Mesenchymal stem cell (in vitro differentiated cells and primary cell): Measurements from ENCODE around the gene B3GALT6.

Source experiments
- DNase-seq: peaks from one replicate; pipeline ENCODE4 v3.0.0-alpha.2; 2013
- H2AFZ ChIP-seq: one replicate; pipeline ENCODE4 v1.6.1; 2013; ENCODE audit warnings: low read depth, mild to moderate bottlenecking, control low read depth, inconsistent platforms, low read length, moderate library complexity
- H2AK5ac ChIP-seq: 2 replicates; pipeline ENCODE4 v1.6.1; 2013; ENCODE audit warnings: low read length, moderate library complexity, mild to moderate bottlenecking, inconsistent platforms; ENCODE audit not compliant: severe bottlenecking
- H2BK120ac ChIP-seq: one replicate; pipeline ENCODE4 v1.6.1; 2013; ENCODE audit warnings: low read depth, mild to moderate bottlenecking, inconsistent platforms, low read length, moderate library complexity
- H2BK12ac ChIP-seq, 2 experiments: one replicate each; pipeline ENCODE4 v1.6.1; 2013; ENCODE audit warnings: inconsistent platforms in 2 of 2, low read length in 2 of 2, mild to moderate bottlenecking in 2 of 2, moderate library complexity in 2 of 2, control low read depth in 1 of 2
- H2BK15ac ChIP-seq: one replicate; pipeline ENCODE4 v1.6.1; 2013; ENCODE audit warnings: mild to moderate bottlenecking, low read depth, inconsistent platforms; ENCODE audit not compliant: poor library complexity, severe bottlenecking
- H2BK5ac ChIP-seq: 2 replicates; pipeline ENCODE4 v1.6.1; 2013; ENCODE audit warnings: low read depth, mild to moderate bottlenecking, low read length, control low read depth, inconsistent platforms; ENCODE audit not compliant: poor library complexity, severe bottlenecking
- H3K14ac ChIP-seq, 2 experiments: one replicate each; pipeline ENCODE4 v1.6.1; 2013; ENCODE audit warnings: inconsistent platforms in 2 of 2, low read length in 2 of 2, control low read depth in 1 of 2, mild to moderate bottlenecking in 1 of 2, moderate library complexity in 1 of 2
- H3K18ac ChIP-seq, 2 experiments: one replicate each; pipeline ENCODE4 v1.6.1; 2013; ENCODE audit warnings: inconsistent platforms in 2 of 2, low read length in 2 of 2, control low read depth in 1 of 2, low read depth in 1 of 2, mild to moderate bottlenecking in 1 of 2
- H3K23ac ChIP-seq, 2 experiments: one replicate each; pipeline ENCODE4 v1.6.1; 2013; ENCODE audit warnings: inconsistent platforms in 2 of 2, low read length in 2 of 2, mild to moderate bottlenecking in 2 of 2, moderate library complexity in 2 of 2, control low read depth in 1 of 2
- H3K27ac ChIP-seq: 2 replicates; pipeline ENCODE4 v1.5.1; 2013; ENCODE audit warnings: mild to moderate bottlenecking, moderate library complexity, low read length, control low read depth, inconsistent platforms; ENCODE audit not compliant: poor library complexity, severe bottlenecking
- H3K27me3 ChIP-seq, 2 experiments: 2 replicates each; pipeline versions ENCODE4 v1.6.1 to v1.7.0; 2013; ENCODE audit warnings: low read length in 2 of 2, mild to moderate bottlenecking in 2 of 2, moderate library complexity in 2 of 2, control low read depth in 1 of 2, inconsistent platforms in 1 of 2; ENCODE audit not compliant: control insufficient read depth in 1 of 2, insufficient read depth in 1 of 2
- H3K36me3 ChIP-seq, 2 experiments: 2 replicates each; pipeline versions ENCODE4 v1.6.1 to v1.7.0; 2013; ENCODE audit warnings: low read length in 2 of 2, control low read depth in 1 of 2, inconsistent platforms in 1 of 2, low read depth in 1 of 2, mild to moderate bottlenecking in 1 of 2; ENCODE audit not compliant: insufficient read depth in 2 of 2, control insufficient read depth in 1 of 2
- H3K4ac ChIP-seq, 2 experiments: one replicate each; pipeline ENCODE4 v1.6.1; 2013; ENCODE audit warnings: inconsistent platforms in 2 of 2, low read length in 2 of 2, mild to moderate bottlenecking in 2 of 2, moderate library complexity in 2 of 2, control low read depth in 1 of 2, low read depth in 1 of 2
- H3K4me1 ChIP-seq: 2 replicates; pipeline ENCODE4 v1.6.1; 2013; ENCODE audit warnings: low read depth, low read length, control low read depth; ENCODE audit not compliant: control insufficient read depth, insufficient read depth
- H3K4me2 ChIP-seq: 2 replicates; pipeline ENCODE4 v1.6.1; 2013; ENCODE audit warnings: low read length, mild to moderate bottlenecking, inconsistent platforms; ENCODE audit not compliant: poor library complexity, severe bottlenecking
- H3K4me3 ChIP-seq, 2 experiments: 2 replicates each; pipeline versions ENCODE4 v1.5.1 to v1.7.0; 2013; ENCODE audit warnings: low read length in 2 of 2, mild to moderate bottlenecking in 2 of 2, control low read depth in 1 of 2, low read depth in 1 of 2; ENCODE audit not compliant: insufficient read depth in 1 of 2
- H3K79me1 ChIP-seq: replicated peaks from 2 replicates; pipeline ENCODE4 v1.6.1; 2013; ENCODE audit warnings: mild to moderate bottlenecking, control low read depth, low read length, inconsistent platforms; ENCODE audit not compliant: poor library complexity, severe bottlenecking
- H3K9ac ChIP-seq: 2 replicates; pipeline ENCODE4 v1.7.0; 2013; ENCODE audit warnings: mild to moderate bottlenecking, low read length, moderate library complexity
- H3K9me3 ChIP-seq: 2 replicates; pipeline ENCODE4 v1.7.0; 2013; ENCODE audit warnings: mild to moderate bottlenecking, low read length; ENCODE audit not compliant: control insufficient read depth
- H4K8ac ChIP-seq: one replicate; pipeline ENCODE4 v1.6.1; 2013; ENCODE audit warnings: inconsistent platforms, mild to moderate bottlenecking, low read length, moderate library complexity
- H4K91ac ChIP-seq: one replicate; pipeline ENCODE4 v1.6.1; 2013; ENCODE audit warnings: mild to moderate bottlenecking, low read length, inconsistent platforms
- WGBS: methylation state at CpG from one replicate; pipeline ENCODE4 v1.1.7; 2013; ENCODE audit warnings: mixed read lengths; 5-methylcytosine and 5-hydroxymethylcytosine counted together

B3GALT6 gene

GRCh38 chr1:1232796-1233566 lies 944 bp downstream of the B3GALT6 start:
- Histone ChIP-seq H3K79me1 (peaks cover 18% of the 10 kb centered on the region), H2BK12ac (peak overlapping the region; percentile 12 to 83), H4K91ac (peak overlapping the region; percentile 99), H4K8ac (peak overlapping the region; percentile 100), H3K9me3 (peaks cover 3% of the 10 kb centered on the region), H3K27ac (no peak overlapping the region), H3K9ac (no peak overlapping the region), H3K14ac (peak overlapping the region in 1 of 2 experiments; percentile 96), H3K4me1 (peaks cover 44% of the 10 kb centered on the region), H2BK15ac (no peak overlapping the region), H3K4ac (peak overlapping the region; percentile 96 to 98), H2AK5ac (peak overlapping the region; percentile 92), H3K18ac (peak overlapping the region; percentile 80 to 96), H2BK120ac (peak overlapping the region; percentile 54), H3K23ac (no peak overlapping the region), H3K36me3 (peaks cover 16 to 56% of the 10 kb centered on the region in 2 experiments), H3K27me3 (peaks cover 0 to 15% of the 10 kb centered on the region in 2 experiments), H3K4me3 (peak overlapping the region; percentile 53 to 66), H3K4me2 (peak overlapping the region; percentile 60), H2AFZ (no peak overlapping the region), H2BK5ac (no peak overlapping the region)
- no peak for DNase-seq
- 98% methylated on average over 98 of the region's 98 CpGs for WGBS

GRCh38 chr1:1233567-1233892 lies 1.5 kb downstream of the B3GALT6 start:
- H3K9ac ChIP-seq: no peak overlapping the region
- no peak for DNase-seq
- H3K79me1 ChIP-seq: peaks cover 15% of the 10 kb centered on the region
- no peak overlapping the region for H2BK5ac ChIP-seq
- H2BK15ac ChIP-seq: no peak overlapping the region
- no peak overlapping the region for H3K4me3 ChIP-seq
- H4K8ac ChIP-seq: no peak overlapping the region
- no peak overlapping the region for H3K4me2 ChIP-seq
- no peak overlapping the region for H4K91ac ChIP-seq
- 98% methylated on average over 15 of the region's 15 CpGs for WGBS
- H2AK5ac ChIP-seq: no peak overlapping the region
- H2BK12ac ChIP-seq: no peak overlapping the region
- no peak overlapping the region for H3K23ac ChIP-seq
- no peak overlapping the region for H2BK120ac ChIP-seq
- peaks cover 3% of the 10 kb centered on the region for H3K9me3 ChIP-seq
- peaks cover 0 to 20% of the 10 kb centered on the region in 2 experiments for H3K27me3 ChIP-seq
- no peak overlapping the region for H3K14ac ChIP-seq
- H2AFZ ChIP-seq: no peak overlapping the region
- no peak overlapping the region for H3K27ac ChIP-seq
- peaks cover 11 to 51% of the 10 kb centered on the region in 2 experiments for H3K36me3 ChIP-seq
- H3K4ac ChIP-seq: no peak overlapping the region
- no peak overlapping the region for H3K18ac ChIP-seq
- H3K4me1 ChIP-seq: peaks cover 47% of the 10 kb centered on the region

GRCh38 chr1:1234180-1234808 lies 2.3 kb downstream of the B3GALT6 start:
- no peak overlapping the region for H3K4me3 ChIP-seq
- peaks cover 0 to 28% of the 10 kb centered on the region in 2 experiments for H3K27me3 ChIP-seq
- H4K91ac ChIP-seq: no peak overlapping the region
- DNase-seq: no peak
- no peak overlapping the region for H3K4me2 ChIP-seq
- peaks cover 15% of the 10 kb centered on the region for H3K79me1 ChIP-seq
- no peak overlapping the region for H3K23ac ChIP-seq
- no peak overlapping the region for H2AFZ ChIP-seq
- H3K4ac ChIP-seq: no peak overlapping the region
- no peak overlapping the region for H3K9ac ChIP-seq
- peak overlapping the region in 1 of 2 experiments; percentile 11 for H2BK12ac ChIP-seq
- no peak overlapping the region for H3K14ac ChIP-seq
- no peak overlapping the region for H4K8ac ChIP-seq
- H2BK15ac ChIP-seq: no peak overlapping the region
- no peak overlapping the region for H2BK120ac ChIP-seq
- 97% methylated on average over 28 of the region's 28 CpGs for WGBS
- no peak overlapping the region for H3K18ac ChIP-seq
- H3K36me3 ChIP-seq: peaks cover 6 to 46% of the 10 kb centered on the region in 2 experiments
- H3K4me1 ChIP-seq: peaks cover 45% of the 10 kb centered on the region
- H3K27ac ChIP-seq: no peak overlapping the region
- no peak overlapping the region for H2AK5ac ChIP-seq
- no peak overlapping the region for H2BK5ac ChIP-seq
- peaks cover 3% of the 10 kb centered on the region for H3K9me3 ChIP-seq

DNA sequence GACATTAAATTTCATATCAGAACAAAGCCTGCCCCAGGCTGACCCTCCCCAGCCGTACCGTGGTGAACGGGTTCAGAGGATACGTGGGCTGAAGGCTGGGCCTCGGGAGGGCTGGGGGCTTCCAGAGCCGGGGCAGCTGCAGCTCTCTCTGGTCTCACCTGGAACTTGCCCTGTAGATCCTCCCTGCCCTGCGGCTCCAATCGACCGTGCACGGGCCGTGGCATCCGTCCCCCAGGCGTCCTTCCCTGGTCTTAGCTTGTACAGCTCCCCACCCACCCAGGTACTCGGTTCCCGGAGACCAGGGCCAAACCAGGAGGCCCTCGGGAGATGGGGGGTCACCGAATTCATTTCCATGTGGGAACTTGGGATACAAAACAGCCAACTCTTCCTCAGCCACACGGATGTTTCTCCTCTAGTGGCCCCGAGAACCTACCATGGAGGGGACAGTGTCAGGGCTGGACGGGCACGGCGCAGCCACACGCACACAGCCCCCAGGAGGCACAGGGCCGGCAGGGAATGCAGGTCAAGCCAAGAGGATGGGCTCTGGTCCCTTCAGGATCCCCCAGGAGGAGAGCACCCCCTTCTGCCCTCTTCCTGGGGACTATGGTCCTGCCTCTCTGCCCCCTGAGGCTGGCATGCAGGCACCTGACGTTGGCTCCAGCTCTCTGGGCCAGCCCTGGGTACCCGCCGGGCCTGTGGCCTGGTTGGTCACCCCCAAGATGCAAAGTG lies 3.1 kb downstream of the B3GALT6 start:
- Histone ChIP-seq H3K4me3 (no peak overlapping the region), H3K79me1 (peaks cover 15% of the 10 kb centered on the region), H2BK120ac (no peak overlapping the region), H3K27ac (no peak overlapping the region), H2AK5ac (no peak overlapping the region), H2BK12ac (no peak overlapping the region), H3K27me3 (peaks cover 0 to 37% of the 10 kb centered on the region in 2 experiments), H3K23ac (no peak overlapping the region), H4K8ac (no peak overlapping the region), H3K14ac (no peak overlapping the region), H2BK5ac (no peak overlapping the region), H3K4me1 (peaks cover 43% of the 10 kb centered on the region), H3K36me3 (peaks cover 6 to 37% of the 10 kb centered on the region in 2 experiments), H2BK15ac (no peak overlapping the region), H4K91ac (no peak overlapping the region), H3K9ac (no peak overlapping the region), H3K18ac (no peak overlapping the region), H2AFZ (no peak overlapping the region), H3K4ac (no peak overlapping the region), H3K4me2 (no peak overlapping the region), H3K9me3 (peaks cover 3% of the 10 kb centered on the region)
- 95% methylated on average over 27 of the region's 27 CpGs for WGBS
- DNase-seq: no peak
